GM23248 (cell line): ENCODE measurements around the gene SEPHS1.
"Not testable (repeated sequence)": the region's sequence is repeated elsewhere in the genome, so short reads cannot be mapped to it uniquely, and the experiment has no call there.

Experiments
- EZH2 ChIP-seq: fragments of 200-600 bp; sonication (generic); IDR thresholded peaks from 2 replicates; pipeline ENCODE4 v1.6.1; 2018; ENCODE audit warnings: antibody characterized with exemption, mild to moderate bottlenecking; ENCODE audit not compliant: insufficient read depth, poor library complexity, severe bottlenecking
- EZH2phosphoT487 ChIP-seq: fragments of 200-600 bp; sonication (generic); IDR thresholded peaks from 2 replicates; pipeline ENCODE4 v1.6.1; 2018; ENCODE audit warnings: antibody characterized with exemption, moderate library complexity, mild to moderate bottlenecking, low read depth; ENCODE audit not compliant: insufficient read depth

DNA sequence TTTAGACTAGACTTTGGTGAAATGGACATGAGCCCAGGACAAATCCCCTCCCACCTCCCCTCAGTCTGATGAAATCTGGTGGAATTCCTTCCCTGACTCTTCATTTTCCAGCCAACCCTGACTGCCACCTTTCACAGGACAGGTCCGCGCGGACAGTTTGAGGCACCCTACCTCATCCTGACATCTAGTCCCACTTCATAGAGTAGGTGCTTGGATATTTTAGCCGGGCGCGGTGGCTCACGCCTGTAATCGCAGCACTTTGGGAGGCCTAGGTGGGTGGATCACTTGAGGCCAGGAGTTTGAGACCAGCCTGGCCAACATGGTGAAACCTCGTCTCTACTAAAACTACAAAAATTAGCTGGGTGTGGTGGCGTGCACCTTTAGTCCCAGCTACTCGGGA, 71.9 kb downstream of the SEPHS1 start:
- TF ChIP-seq EZH2, EZH2phosphoT487: not testable (repeated sequence)
